Measurements from ENCODE around the gene FAM168A.

- no peak for TF ChIP-seq CTCF (conservative IDR thresholded peaks at IDR 0.05; ENCODE audit: low read length)
- TF ChIP-seq EZH2phosphoT487 (IDR thresholded peaks at IDR 0.05; ENCODE audit: borderline replicate concordance, low read depth, low read length) = no peak
Measured at GRCh38 chr11:73466643-73467042, 131.3 kb downstream of the FAM168A start.
